Amygdala (tissue), 56 donors: ENCODE measurements around the gene MBD3L3.
A peak's percentile ranks its signal among the peaks of the same experiment; 100 is the strongest.
"Not testable (repeated sequence)": the region's sequence is repeated elsewhere in the genome, so short reads cannot be mapped to it uniquely, and the experiment has no call there.

ENCODE experiments used
- DNase-seq, 56 donors: peaks; one replicate each; lab custom pipeline; 2025; lab: John Stamatoyannopoulos, UW

MBD3L3 gene

GRCh38 chr19:7058576-7058975, at the start of gene MBD3L3:
MBD3L3 (minus strand) TSS chr19:7058676; CDS start chr19:7058605, 71 bp downstream.
- not testable (repeated sequence) for DNase-seq

- DNase-seq: no peak
Observed at GRCh38 chr19:7106711-7107657, 48.5 kb upstream of the MBD3L3 start.

GRCh38 chr19:7104747-7105447, 46.4 kb upstream of the MBD3L3 start:
- DNase-seq: peak in 8 of 56 donors; percentile 1 to 38 (median 6)

GRCh38 chr19:7101498-7102253, 43.2 kb upstream of the MBD3L3 start:
- DNase-seq: no peak

DNA sequence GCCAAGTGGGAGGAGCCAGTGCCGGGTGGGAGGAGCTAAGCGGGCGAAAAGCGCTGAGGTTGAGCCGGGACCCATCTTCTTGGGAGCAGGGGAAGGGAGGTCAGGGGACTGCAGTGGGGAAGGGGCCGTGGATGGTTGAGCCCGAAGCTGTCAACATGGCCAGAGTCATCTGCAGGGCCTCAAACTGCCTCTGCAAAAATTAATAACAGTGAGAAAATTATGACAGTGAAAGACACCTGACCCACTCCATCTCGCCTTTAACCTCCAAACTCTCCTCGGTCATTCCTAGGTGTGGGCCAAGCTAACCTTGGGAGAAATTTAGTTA, 41.1 kb upstream of the MBD3L3 start:
- no peak for DNase-seq

- peak; percentile 57 to 95 (median 88) for DNase-seq
Observed at GRCh38 chr19:7098701-7099596, 40.5 kb upstream of the MBD3L3 start.

- no peak for DNase-seq
Observed at GRCh38 chr19:7098096-7098495, 39.6 kb upstream of the MBD3L3 start.

DNA sequence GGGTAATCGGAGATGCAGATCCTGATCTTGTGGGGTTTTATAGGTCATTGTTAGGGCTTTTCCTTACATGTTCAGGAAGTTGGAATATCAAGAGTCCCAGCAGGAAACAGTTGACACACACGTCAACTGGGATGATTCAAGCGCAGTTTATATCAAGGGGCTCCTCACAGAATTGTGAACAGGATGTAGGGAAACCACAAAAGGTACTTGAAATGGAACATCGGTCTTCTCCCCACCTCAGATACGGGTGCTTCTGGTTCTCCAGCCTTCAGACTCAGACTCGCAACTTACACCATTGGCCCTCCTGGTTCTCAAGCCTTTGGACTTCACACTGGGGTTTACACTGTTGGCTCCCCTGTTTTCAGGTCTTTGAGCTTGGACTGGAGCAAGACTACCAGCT, 30.5 kb upstream of the MBD3L3 start:
- no peak for DNase-seq

DNA sequence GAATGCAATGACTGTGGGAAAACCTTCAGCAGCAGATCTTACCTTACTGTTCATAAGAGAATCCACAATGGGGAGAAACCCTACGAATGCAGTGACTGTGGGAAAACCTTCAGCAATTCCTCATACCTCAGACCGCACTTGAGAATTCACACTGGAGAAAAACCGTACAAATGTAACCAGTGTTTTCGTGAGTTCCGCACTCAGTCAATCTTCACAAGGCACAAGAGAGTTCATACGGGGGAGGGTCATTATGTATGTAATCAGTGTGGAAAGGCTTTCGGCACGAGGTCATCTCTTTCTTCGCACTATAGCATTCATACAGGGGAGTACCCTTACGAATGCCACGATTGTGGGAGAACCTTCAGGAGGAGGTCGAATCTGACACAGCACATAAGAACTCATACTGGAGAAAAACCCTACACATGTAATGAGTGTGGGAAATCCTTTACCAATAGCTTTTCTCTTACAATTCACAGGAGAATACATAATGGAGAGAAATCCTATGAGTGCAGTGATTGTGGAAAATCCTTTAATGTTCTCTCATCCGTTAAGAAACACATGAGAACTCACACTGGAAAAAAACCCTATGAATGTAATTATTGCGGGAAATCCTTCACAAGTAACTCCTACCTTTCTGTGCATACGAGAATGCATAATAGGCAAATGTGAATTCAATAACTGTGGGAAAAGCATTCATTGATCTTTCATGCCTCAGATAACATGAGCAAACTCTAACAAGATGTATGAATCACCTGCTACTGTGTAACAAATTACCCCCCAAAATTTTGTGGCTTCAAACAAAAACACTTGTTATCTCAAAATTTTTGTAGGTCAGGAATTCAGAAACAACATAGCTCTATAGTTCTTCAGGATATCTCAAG, 24.8 kb upstream of the MBD3L3 start:
- no peak for DNase-seq

- DNase-seq: no peak
Observed at GRCh38 chr19:7078008-7078407, 19.5 kb upstream of the MBD3L3 start.

GRCh38 chr19:7076151-7076550, 17.7 kb upstream of the MBD3L3 start:
- no peak for DNase-seq

GRCh38 chr19:7074705-7075282, 16.3 kb upstream of the MBD3L3 start:
- DNase-seq: no peak

- no peak for DNase-seq
Observed at GRCh38 chr19:7072541-7072940, 14.1 kb upstream of the MBD3L3 start.

GRCh38 chr19:7069904-7070226, 11.4 kb upstream of the MBD3L3 start:
- DNase-seq: peak in 1 of 56 donors; percentile 18

DNA sequence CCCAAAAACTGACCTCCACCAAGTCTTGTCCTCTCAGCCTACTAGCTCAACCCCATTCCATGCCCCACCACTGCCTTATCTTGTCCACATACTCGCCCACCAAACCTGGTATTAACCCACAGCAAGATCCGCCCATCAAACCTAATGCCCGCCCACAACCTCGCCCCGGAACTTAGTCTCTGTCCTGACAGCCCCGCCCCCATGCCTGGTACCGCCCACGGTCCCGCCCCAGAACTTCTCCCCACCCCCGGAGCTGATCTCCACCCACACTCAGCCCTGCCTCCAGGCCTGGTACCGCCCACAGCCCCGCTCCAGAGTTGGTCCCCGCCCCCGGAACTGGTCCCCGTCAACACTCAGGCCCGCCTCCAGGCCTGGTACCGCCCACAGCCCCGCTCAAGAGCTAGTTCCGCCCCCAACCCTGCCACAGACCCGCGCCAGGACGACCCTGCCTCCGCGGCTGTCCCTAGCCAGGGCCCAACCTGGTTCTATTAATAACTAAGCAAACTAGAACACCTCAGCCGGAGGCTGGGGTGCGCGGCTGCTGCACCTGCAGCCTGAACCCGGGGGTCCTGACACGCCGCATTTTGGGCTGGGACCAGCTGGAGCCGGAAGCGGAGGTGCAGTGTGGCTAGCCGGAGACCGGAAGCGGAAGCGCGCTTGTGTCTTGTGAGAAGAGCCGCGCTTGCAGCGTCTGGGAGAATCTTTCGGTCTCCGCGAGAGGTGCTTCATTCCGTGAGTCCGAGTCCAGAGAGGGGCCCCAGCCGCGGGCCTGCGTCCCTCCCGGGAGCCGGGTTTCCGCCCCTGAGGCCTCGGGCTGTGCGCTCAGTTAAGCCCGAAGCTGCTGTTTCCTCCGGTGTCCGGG, 10.8 kb upstream of the MBD3L3 start, which contains the start of gene ZNF557:
ZNF557 (plus strand) TSS at position 662 of the 862 bp plus-strand sequence. CDS start 5,372 bp downstream, outside the sequence.
- DNase-seq: peak; percentile 29 to 100 (median 97)

DNA sequence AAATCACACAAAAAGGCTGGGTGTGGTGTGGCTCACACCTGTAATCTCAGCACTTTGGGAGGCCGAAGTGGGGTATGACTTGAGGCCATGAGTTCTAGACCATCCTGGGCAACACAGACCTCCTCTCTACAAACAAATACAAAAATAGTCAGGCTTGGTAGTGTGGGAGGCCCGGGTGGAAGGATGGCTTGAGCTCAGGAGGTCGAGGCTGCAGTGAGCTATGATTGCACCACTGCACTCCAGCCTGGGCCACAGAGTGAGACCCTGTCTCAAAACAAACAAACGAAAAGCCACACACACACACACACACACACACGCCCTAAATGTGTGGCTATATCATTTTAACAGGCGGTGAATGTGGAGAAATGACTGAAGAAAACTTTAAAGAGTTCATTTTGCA, 10.1 kb upstream of the MBD3L3 start:
- no peak for DNase-seq

GRCh38 chr19:7067716-7068115, 9.2 kb upstream of the MBD3L3 start:
- DNase-seq: no peak

- peak in 5 of 56 donors; percentile 1 to 3 (median 1) for DNase-seq
Observed at GRCh38 chr19:7067122-7067521, 8.6 kb upstream of the MBD3L3 start.
